ENCODE data around the gene CSNK1G2.

DNA sequence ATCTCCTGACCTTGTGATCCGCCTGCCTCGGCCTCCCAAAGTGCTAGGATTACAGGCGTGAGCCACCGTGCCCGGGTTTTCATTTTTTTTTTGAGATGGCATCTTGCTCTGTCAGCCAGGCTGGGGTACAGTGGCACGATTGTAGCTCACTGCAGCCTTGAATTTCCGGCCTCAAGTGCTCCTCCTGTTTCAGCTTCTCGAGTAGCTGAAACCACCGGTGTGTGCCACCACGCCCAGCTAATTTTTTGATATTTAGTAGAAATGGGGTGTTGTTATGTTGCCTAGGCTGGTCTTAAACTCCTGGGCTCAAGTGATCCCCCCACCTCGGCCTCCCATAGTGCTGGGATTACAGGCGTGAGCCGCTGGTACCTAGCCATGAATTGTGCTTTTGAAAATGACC is 29.9 kb upstream of the CSNK1G2 start:
- no peak for TF ChIP-seq GLIS3 (CRISPR knock-in tag; IDR thresholded peaks at IDR 0.05)
- TF ChIP-seq CSDC2 (CRISPR knock-in tag; IDR thresholded peaks at IDR 0.05): no peak
- TF ChIP-seq, protein P1, sequence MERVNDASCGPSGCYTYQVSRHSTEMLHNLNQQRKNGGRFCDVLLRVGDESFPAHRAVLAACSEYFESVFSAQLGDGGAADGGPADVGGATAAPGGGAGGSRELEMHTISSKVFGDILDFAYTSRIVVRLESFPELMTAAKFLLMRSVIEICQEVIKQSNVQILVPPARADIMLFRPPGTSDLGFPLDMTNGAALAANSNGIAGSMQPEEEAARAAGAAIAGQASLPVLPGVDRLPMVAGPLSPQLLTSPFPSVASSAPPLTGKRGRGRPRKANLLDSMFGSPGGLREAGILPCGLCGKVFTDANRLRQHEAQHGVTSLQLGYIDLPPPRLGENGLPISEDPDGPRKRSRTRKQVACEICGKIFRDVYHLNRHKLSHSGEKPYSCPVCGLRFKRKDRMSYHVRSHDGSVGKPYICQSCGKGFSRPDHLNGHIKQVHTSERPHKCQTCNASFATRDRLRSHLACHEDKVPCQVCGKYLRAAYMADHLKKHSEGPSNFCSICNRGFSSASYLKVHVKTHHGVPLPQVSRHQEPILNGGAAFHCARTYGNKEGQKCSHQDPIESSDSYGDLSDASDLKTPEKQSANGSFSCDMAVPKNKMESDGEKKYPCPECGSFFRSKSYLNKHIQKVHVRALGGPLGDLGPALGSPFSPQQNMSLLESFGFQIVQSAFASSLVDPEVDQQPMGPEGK (CRISPR knock-in tag; IDR thresholded peaks at IDR 0.05; ENCODE audit: borderline replicate concordance): no peak
- no peak for TF ChIP-seq RARB (CRISPR knock-in tag; IDR thresholded peaks at IDR 0.05)
- TF ChIP-seq, protein P2, sequence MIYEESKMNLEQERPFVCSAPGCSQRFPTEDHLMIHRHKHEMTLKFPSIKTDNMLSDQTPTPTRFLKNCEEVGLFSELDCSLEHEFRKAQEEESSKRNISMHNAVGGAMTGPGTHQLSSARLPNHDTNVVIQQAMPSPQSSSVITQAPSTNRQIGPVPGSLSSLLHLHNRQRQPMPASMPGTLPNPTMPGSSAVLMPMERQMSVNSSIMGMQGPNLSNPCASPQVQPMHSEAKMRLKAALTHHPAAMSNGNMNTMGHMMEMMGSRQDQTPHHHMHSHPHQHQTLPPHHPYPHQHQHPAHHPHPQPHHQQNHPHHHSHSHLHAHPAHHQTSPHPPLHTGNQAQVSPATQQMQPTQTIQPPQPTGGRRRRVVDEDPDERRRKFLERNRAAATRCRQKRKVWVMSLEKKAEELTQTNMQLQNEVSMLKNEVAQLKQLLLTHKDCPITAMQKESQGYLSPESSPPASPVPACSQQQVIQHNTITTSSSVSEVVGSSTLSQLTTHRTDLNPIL (CRISPR knock-in tag; IDR thresholded peaks at IDR 0.05; ENCODE audit: low read depth): no peak
- no peak for TF ChIP-seq ZC3H10 (CRISPR knock-in tag; IDR thresholded peaks at IDR 0.05)
- TF ChIP-seq, protein P3, sequence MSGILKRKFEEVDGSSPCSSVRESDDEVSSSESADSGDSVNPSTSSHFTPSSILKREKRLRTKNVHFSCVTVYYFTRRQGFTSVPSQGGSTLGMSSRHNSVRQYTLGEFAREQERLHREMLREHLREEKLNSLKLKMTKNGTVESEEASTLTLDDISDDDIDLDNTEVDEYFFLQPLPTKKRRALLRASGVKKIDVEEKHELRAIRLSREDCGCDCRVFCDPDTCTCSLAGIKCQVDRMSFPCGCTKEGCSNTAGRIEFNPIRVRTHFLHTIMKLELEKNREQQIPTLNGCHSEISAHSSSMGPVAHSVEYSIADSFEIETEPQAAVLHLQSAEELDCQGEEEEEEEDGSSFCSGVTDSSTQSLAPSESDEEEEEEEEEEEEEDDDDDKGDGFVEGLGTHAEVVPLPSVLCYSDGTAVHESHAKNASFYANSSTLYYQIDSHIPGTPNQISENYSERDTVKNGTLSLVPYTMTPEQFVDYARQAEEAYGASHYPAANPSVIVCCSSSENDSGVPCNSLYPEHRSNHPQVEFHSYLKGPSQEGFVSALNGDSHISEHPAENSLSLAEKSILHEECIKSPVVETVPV (CRISPR knock-in tag; IDR thresholded peaks at IDR 0.05): no peak
- no peak for TF ChIP-seq ZFP3 (CRISPR knock-in tag; IDR thresholded peaks at IDR 0.05)
- TF ChIP-seq ARNTL (CRISPR knock-in tag; IDR thresholded peaks at IDR 0.05; ENCODE audit: borderline replicate concordance, low read depth): no peak
- TF ChIP-seq TOX (CRISPR knock-in tag; IDR thresholded peaks at IDR 0.05; ENCODE audit: borderline replicate concordance): no peak

Measured in SK-N-SH treated with all-trans-retinoic acid at 6 μM for 48 hours (cell line).